Esophagus squamous epithelium (tissue), 4 donors: ENCODE results near the gene MALRD1.

Experiments used
- CTCF ChIP-seq, 6 experiments: fragments of 450-650 bp in 4 of 6; fragments of 200-600 bp in 2 of 6; sonication (generic) in 2 of 6; IDR thresholded peaks; one replicate each; pipeline ENCODE4 v1.5.1; 2016 to 2019; ENCODE audit warnings: antibody characterized with exemption in 6 of 6, mild to moderate bottlenecking in 4 of 6, moderate library complexity in 4 of 6
- POLR2A ChIP-seq, 4 donors: fragments of 450-650 bp; IDR thresholded peaks; one replicate each; pipeline ENCODE4 v1.6.1; 2017; ENCODE audit warnings: antibody characterized with exemption in 4 of 4, mild to moderate bottlenecking in 4 of 4, moderate library complexity in 3 of 4

DNA sequence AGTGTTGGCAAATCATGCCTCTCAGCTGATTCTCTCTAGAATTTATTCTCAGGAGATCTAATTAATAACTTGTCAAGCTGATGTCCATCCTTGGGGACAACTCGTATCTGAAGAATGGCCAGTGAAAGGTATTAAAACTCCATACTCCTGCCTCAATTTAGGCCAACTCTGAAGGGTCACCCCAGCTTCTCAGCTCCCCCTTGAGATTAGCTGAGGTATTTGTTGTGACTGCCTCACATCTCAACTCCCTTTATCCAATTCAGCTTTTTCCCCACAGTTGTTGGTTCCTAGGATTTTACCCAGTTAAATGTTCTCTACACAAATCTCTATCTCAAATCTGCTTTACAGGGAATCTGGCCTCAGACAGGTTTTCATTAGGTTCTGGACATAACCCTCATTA is 182.4 kb downstream of the MALRD1 start:
- TF ChIP-seq CTCF (IDR thresholded peaks at IDR 0.05): no peak
- TF ChIP-seq POLR2A (IDR thresholded peaks at IDR 0.05): no peak
